Brain pericyte (primary cell): Measurements from ENCODE around the gene LRIT3.
A peak's percentile ranks its signal among the peaks of the same experiment; 100 is the strongest.

Source experiments
- DNase-seq: peaks from one replicate; pipeline ENCODE4 v3.0.0-alpha.2; 2012; ENCODE audit warnings: low read depth, low spot score

The LRIT3 gene, protein sequence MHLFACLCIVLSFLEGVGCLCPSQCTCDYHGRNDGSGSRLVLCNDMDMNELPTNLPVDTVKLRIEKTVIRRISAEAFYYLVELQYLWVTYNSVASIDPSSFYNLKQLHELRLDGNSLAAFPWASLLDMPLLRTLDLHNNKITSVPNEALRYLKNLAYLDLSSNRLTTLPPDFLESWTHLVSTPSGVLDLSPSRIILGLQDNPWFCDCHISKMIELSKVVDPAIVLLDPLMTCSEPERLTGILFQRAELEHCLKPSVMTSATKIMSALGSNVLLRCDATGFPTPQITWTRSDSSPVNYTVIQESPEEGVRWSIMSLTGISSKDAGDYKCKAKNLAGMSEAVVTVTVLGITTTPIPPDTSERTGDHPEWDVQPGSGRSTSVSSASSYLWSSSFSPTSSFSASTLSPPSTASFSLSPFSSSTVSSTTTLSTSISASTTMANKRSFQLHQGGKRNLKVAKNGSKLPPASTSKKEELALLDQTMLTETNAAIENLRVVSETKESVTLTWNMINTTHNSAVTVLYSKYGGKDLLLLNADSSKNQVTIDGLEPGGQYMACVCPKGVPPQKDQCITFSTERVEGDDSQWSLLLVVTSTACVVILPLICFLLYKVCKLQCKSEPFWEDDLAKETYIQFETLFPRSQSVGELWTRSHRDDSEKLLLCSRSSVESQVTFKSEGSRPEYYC

DNA sequence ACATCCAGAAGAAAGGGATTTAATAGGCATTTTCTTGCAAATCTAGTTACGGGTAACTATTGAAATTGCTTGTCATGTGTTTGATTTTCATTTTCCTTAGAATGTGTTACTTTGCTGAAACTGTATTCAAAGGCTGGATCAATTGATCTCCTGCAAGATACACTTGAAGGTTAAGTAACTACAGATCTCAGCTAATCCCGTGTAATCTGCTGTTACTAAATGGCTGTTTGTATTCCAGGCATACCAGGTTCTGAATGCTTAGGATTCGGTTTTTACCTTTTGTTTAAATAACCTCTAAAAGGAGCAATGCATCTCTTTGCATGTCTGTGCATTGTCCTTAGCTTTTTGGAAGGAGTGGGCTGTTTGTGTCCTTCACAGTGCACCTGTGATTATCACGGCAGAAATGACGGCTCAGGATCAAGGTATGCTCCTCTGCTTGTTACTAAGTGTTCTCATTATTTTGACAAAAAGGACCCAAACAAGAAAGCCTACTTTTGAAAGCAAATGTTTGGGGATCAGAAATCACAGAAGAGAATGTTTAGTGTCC lies at the start of gene LRIT3:
Gene LRIT3, plus strand, starts transcription at position 212 of the 547 bp plus-strand sequence. Its CDS starts 95 bp downstream, at position 307.
- DNase-seq, result no peak

DNA sequence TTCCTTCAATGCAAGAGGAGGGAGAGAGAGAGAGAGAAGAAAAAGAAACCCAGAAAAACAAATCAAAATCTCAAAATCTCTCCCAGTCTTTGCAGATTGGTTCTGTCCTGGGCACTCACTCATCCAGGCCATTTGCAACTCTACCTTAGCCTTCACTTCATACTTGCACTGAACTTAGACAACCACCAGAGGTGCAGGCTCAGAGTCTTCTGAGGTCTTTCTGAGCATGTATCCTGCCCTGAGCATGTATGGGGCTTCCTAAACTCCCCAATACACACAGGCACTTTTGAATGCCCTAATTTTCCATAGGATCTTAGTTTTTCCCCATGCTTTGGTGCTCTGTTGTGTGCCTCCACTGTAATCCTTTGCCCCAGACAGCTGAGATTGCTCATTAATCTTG lies 49.0 kb upstream of the LRIT3 start:
- no peak for DNase-seq

DNA sequence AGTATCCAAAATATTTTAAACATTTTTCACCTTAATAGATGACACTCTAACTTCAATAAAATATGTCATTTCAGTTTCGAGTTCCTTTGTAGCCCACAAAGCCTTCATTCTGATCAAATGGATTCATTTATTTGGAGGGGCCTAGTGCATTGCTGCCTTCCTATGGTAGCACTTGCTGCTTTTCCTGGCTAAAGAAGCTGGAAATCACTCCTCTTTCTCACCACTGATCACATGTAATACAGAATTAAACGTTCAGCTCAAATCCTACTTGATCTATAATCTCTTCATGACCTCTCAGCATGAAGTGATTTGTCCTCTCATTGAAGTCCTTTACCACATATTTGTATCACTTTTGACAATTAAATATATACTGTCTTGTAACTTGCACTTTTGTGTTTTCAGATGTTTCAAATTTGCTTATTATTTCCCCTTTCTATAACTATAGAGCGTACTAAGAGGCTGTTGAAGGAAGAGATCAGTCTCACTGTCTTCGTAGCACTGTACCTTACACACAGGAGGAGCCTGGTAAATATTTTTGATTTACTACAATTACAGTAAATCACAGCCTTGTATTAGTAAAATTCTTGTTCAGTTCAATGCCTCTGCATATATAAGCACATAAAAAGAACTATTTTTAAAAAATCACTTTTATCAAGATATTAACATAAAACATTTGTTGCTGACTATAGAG lies 46.7 kb upstream of the LRIT3 start:
- DNase-seq, result no peak

DNA sequence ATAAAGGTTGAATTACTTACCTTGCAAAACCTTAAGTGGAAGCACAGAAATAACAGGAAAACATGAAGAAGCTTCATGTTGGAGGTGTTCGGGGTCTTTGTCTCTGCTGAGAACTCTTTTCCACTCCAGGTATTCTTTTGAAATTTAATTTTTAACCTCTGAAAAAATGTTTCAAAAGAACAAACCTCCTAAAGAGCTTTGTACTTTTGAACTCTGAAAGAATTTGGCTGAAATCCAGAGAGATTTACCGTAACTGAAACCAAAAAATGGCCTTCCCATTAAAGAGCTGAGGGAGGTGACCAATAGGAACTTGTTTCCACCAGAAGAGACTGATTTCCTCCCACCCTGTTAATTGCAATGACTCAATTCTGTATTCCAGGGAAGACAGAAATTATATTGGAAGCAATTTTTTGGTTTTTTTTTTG lies 46.0 kb upstream of the LRIT3 start, which contains the start of gene CFI:
Gene CFI, minus strand, starts transcription at position 105 of the 425 bp plus-strand sequence. Its CDS starts 28 bp downstream, at position 77.
- no peak for DNase-seq

DNA sequence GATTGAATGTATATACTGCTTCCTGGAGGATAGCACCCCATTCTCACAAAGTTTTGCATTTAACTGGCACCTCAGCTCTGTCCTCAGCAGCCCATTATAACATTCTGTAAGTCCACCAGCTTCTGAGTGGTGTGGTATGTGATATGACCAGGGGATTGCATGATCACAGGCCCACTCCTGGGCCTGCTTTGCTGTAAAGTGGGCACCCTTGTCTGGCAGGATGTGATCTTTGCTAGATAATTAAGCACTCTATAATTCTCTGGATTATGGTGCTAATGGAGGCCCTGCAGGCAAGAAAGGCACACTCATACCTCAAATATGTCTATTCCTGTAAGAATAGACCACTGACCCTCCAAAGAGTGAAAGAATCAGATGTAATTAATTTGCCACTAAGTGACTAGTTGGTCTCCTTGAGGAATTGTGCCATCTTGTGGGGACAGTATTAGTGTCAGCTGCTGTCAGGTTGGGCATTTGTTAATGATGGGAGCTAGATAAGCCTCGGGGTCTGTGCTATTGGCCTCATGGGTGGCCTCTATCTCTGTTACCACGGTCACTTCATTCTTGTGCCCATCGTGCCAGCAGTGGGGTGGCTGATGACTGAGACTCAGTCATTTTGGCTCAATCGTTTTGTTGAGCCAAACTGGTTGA lies 43.9 kb upstream of the LRIT3 start:
- no peak for DNase-seq

DNA sequence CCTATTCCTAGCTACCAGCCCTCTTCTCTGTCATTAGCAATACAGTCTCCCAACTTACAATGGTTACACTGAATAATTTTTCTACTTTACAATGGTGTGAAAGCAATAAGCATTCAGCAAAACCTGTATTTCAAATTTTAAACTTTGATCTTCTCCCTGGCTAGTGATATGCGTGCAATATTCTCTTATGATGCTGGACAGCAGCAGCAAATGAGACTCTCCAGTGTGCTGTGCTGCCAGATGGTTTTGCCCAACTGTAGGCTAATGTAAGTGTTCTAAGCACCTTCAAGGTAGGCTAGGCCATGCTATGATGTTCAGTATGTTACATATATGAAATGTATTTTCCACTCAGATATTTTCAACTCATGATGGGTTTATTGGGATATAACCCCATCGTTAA lies 38.3 kb upstream of the LRIT3 start:
- DNase-seq, result no peak

DNA sequence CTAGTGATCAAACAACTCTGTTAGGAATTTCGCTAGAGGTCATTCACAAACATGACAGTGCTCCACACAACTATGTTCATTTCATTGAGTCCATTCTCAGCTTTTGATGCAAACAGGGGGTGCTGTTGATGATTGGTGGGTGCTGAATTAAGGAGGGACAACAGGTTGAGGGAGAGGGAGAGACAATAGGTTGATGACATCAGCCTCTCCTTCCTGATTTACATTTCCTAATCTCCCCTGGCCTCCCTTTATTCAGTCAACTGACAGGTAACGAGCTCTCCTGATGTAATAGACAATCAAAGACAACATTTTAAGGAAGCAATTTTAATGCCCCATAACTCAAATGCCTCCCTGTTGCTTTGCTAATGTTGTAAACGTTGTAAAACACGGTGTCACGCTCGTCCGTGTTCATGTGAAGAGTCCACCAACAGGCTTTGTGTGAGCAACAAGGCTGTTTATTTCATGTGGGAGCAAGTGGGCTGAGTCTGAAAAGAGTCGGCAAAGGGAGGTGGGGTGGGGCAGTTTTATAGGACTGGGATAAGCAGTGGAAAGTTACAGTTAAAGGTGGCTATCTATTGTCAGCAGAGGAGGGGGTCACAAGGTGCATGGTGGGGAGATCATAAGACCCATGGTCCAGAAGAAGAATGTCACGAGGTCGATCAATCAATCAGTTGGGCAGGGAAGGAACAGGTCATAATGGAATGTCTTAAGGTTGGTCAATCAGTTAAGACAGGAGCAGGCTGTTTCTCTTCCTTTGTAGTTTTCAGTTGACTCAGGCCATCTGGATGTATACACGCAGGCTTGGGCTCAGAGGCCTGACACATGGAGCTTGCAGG lies 37.1 kb upstream of the LRIT3 start:
- no peak for DNase-seq

DNA sequence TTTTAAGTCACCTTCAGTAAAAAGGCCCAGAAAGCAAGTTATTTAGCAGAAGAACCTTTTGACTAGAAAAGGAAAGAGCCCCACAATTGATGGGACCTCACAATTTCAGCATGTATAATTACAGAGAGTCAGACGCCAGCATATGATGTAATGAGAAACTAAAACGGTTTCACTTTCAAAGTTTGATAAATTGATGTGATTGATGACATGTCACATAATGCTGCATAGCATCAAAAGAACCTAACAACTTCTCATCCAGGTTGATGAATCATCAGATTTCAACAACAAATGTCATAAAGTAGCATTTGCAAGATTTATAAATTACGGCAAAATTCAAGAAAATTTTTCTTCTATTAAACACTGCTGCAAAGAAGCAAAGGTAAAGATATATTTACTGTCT lies 36.2 kb upstream of the LRIT3 start:
- DNase-seq, result no peak

DNA sequence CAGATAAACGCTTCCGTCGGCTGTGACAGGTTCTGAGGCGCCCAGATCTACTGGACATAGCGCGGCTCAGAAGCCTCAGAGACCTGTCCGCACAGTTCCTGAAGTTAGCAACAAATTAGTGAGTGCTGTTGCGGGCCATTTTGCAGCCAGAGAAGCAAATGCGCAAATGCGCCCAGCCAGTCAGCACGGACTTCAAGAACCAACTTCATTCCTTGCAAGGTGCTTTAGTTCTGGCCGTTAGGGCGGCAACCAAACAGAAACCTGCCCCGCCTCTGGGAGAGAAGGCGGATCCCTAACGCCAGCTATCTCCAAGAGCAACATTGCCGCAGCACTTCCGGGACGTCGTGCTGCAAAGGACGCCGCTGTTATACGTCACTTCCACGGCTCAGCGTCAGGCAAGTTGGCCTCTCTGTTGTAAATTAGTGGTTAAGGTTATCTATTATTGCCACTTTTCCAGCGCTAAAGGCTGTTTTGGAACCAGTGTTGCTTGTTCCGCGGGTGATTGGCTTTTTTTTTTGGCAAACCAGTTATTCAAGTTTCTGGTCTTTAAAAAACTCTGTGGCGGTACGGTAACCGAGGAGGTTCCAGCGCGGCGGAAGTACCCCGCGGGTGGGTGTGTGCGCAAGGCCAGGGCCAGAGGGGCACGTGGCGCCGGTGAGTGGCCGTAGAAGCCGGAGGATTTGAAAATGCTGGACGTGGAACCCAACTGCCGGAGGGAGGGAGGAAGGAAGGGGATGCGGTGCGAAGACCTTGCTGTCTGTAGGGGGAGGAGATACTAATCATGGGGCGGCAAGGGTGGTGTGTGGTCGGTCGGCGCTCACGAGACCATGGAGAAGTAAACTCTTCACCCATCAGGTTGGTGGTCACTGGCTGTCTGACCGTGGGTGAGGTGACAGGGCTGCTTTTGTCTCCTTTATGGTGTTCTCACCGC lies 32.5 kb upstream of the LRIT3 start, which contains the start of gene GAR1:
Gene GAR1, plus strand, starts transcription at position 612 of the 931 bp plus-strand sequence. CDS start 403 bp downstream, outside the sequence.
- peak; percentile 68 for DNase-seq

DNA sequence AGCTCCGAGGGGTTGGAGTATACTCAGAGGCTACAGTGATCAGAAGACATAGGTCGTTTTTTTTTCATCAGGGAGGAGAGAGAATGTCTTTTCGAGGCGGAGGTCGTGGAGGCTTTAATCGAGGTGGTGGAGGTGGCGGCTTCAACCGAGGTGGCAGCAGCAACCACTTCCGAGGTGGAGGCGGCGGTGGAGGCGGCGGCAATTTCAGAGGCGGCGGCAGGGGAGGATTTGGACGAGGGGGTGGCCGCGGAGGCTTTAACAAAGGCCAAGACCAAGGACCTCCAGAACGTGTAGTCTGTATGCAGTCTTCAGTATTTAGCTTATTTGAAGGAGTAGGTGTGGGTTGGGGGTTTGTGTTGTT lies 31.8 kb upstream of the LRIT3 start:
- no peak for DNase-seq

DNA sequence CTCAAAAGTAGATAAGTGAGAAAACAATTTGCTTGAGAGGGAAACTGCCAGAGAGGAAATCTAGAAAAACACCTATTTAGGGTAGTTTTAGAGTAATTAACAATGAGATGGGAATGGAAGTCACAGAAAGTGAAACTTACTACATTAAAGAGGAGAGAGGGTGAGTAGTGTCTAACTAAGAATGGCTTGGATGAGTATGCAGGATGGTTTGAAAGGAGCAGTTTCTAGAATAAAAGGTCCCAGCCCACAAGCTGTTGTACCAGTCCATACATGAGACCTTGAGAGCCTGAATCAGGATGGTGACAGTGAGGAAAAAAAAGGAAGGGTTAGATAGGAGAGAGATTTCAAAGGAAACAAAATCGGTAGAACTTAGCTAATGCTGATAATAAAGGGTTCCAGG lies 31.0 kb upstream of the LRIT3 start:
- DNase-seq, result no peak

DNA sequence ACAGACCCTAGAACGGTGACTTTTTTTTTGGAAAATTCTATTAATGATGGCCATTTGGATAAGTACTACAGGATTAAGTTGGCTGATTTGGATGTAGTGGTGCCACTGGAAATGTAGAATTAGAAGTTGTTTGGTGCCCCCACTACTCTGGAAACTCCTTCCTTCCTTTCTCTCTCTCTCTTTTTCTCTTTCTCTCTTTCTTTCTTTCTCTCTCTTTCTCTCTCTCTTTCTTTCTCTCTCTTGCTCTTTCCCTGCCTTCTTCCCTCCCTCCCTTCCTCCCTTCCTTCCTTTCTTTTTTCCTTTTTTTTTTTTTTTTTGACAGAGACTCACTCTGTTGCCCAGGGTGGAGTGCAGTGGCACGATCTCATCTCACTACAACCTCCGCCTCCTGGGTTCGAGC lies 29.6 kb upstream of the LRIT3 start:
- DNase-seq, result no peak

DNA sequence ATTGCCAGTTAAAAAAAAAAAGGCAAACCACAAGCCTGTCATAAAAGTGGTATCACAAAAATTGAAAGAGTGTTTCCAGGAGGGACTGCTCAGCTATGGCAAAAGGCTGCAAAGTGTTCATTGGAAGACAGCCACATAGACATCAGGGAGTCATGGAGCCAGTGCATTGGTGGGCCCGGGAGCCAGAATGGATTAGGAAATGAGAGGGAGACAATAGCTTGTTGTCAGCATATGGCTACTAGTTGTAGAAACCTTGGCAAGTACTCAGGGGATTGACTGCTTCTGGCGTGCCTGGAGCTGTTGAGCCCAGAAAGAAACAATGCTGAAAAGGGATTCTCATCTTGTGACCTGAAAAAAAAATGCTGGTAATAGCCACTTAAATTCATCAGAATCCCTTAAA lies 27.3 kb upstream of the LRIT3 start:
- DNase-seq, result no peak

DNA sequence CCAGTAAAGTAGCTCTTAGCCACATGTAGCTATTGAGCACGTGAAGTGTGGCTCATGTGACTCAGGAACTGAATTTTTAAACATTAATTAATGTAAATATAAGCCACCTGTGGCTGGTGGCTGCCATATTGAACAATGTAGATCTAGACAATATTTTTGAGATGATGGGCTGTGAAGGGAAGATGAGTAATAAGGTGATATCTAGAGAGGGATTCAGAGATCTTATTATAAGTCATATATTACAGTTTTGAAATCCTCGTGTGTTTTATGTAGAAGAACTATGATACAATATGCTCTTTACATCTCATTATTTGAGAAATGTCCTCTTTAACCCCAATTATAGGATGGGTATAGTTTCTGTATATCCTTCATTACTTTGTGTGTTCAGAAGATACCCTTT lies 26.7 kb upstream of the LRIT3 start:
- no peak for DNase-seq

DNA sequence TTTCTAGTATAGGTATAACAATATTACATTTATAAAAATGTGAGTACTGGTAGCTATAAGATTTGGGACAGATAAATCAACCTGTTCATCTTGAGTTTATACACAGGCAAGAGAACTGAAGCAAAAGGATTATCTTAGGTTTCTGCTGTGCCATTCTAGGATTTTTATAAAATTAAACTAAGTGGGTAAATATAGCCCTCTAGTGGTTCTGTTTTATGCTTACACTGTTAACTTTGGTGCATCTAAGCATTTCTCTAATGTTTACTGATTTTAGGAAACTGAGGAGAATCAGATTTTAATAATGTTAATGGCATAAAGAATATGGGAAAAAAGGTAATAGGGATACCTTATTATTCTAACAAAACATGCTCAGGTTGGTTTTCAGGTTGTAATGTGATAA lies 21.2 kb upstream of the LRIT3 start:
- DNase-seq, result no peak

DNA sequence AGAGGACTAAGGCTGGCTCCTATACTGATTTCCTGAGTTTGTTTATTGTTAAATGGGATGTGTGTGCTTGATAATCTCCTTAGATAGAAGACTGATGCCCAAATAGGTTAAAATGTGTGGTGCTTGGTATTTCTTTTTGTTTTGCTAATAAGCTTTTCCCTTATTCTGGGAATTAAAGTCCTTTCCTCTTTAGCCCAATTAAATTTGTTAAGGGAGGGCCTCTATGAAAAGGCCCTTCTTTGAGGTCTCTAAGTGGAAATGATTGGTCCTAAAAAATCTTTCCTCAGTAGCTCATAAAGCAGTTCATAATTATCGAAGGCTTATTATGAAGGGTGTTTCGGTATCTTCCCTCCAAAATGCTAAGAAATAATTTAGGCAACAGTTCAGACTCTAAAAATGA lies 20.2 kb upstream of the LRIT3 start, which contains the start of gene RRH:
Gene RRH, plus strand, starts transcription at position 301 of the 400 bp plus-strand sequence. Its CDS starts 56 bp downstream, at position 357.
- DNase-seq, result no peak

DNA sequence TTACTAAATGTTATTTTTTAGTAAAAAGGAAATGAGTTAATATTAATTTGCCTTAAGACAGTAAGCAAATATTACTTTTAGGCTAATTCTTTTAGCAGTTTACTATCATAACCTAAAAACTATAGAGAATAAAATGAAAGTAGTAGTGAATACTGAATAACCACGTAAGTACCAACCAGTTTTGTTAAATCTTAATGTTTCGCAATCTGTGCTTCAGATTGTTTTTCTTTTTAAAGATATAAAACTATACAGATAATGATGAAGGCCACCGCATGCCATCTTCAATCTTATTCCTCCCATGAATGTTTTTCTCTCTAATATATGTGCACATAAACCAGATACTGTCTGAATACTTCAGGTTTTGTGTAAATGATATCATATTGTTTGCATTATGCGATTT lies 14.2 kb upstream of the LRIT3 start:
- DNase-seq, result no peak

DNA sequence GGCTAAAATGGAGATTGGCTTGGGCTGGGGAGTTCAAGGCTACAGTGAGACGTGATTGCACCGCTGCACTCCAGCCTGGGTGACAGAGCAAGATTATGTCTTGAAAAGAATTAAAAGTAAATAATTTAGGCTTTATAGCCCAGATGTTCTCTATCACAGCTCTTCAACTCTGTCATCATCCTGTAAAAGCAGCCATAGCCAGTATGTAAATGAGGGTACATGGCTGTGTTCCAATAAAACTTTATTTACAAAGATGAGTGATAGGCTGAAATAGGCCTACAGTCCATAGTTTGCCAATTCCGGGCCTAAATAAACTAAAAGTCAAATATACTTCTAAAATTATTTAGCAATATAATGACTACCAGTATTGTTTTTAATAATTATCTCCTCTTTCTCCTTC lies 10.9 kb upstream of the LRIT3 start:
- no peak for DNase-seq

DNA sequence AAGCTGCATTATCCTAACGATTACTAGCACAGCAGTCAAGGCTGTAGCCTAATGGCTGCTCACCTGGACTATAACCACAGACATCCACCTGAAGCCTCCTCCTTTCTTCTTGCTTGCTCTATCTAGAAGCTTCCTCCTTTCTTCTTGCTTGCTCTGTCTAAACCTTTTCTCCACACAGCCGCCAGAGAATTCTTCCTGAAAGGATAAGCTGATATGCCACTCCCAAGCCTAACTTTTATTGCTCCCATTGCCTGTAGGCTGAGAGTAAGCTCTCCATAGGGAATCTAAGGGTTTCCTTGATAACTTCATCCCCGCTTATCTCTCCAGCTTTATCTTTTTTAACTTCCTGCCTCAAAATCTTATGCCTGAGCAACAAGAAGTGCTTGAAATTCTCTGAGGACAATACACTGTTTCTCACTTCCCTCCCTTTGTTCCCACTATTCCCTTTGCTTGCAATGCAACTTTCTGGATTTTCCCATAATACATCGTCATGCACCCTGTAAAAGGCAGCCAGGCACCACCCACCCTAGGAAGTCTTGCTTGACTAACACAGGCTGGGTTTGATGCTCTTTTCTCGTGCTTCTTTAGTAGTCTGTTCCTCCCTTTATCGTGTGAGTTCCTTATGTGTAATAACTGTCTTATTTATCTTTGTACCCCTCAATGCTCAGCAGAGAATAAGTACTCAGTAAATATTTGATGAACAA lies 1.4 kb upstream of the LRIT3 start:
- no peak for DNase-seq
